ENCODE results near the gene PHF11. TPM values are rescaled to one million over a fixed set of nuclear protein-coding genes. Genes with fewer than 3 reads are reported as not detected.

PHF11 gene
- total and polyA plus RNA-seq, 2 of the 13 experiments (the other 11 are each of a cell fraction or from before 2014, with no cell fraction given): 15.8 to 22.0 TPM

DNA sequence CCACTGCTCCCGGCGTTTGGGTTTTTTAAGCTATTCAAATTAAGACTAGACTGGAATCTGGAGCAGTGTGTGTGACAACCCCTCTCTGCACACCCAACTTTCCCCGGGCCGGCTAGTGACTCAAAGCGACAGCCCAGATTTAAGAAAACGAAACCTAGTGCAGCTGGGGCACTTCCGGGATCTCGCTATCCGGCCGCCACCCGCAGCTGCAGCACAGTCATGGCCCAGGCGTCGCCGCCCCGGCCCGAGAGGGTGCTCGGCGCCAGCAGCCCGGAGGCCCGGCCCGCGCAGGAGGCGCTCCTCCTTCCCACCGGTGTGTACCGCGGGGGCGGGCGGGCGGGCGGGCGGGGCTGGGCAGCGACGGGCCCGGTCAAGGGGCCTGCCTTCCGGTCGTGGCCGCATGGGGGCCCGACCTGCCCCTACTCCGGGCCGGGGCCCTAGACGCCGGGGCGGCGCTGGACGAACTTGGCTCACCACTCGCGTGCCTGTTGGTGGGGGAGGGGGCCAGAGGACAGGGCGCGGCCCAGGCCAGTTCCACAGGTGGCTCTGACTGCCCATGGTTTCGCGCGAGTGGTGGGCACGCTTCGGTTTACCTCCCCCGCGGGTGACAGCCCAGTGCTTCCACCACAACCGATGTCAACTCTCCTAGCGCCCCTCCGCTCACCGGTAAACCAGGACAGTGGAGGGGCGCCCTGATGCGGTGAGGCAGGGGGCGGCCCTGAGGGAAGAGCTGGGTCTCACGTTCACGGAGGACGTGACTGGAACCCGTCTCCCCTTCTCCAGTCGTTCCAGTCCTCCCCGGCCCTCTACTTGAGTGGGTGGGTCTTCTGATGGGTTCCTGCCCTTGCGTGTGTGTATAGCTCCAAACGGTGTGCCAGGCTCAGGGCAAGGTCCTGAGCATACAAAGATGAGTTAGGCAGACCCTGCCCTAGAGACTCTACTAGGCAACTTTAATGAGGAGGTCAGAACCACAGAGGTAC, at the start of gene PHF11 (continued):
- TF ChIP-seq TAF15 (IDR thresholded peaks at IDR 0.05; ENCODE audit: low read depth, low read length, poor library complexity, severe bottlenecking): no peak
- TF ChIP-seq, protein P1, sequence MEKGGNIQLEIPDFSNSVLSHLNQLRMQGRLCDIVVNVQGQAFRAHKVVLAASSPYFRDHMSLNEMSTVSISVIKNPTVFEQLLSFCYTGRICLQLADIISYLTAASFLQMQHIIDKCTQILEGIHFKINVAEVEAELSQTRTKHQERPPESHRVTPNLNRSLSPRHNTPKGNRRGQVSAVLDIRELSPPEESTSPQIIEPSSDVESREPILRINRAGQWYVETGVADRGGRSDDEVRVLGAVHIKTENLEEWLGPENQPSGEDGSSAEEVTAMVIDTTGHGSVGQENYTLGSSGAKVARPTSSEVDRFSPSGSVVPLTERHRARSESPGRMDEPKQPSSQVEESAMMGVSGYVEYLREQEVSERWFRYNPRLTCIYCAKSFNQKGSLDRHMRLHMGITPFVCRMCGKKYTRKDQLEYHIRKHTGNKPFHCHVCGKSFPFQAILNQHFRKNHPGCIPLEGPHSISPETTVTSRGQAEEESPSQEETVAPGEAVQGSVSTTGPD (CRISPR knock-in tag; IDR thresholded peaks at IDR 0.05): no peak
- no peak for TF ChIP-seq ZNF143 (CRISPR knock-in tag; IDR thresholded peaks at IDR 0.05)
- no peak for TF ChIP-seq ZKSCAN1 (IDR thresholded peaks at IDR 0.05; ENCODE audit: low read length)
- no peak for TF ChIP-seq ZNF446 (CRISPR knock-in tag; IDR thresholded peaks at IDR 0.05)
- no peak; the same call in 1 of the 2 replicates for TF ChIP-seq NFKB2 (CRISPR knock-in tag; IDR thresholded peaks at IDR 0.05; ENCODE audit: borderline replicate concordance)
- no peak for TF ChIP-seq THYN1 (CRISPR knock-in tag; IDR thresholded peaks at IDR 0.05; ENCODE audit: borderline replicate concordance, low read depth)
- 0 out of 2 replicates have a peak, but pooled peaks have one; percentile 39 for TF ChIP-seq RARA (CRISPR knock-in tag; IDR thresholded peaks at IDR 0.05)
- TF ChIP-seq ZNF788 (CRISPR knock-in tag; IDR thresholded peaks at IDR 0.05; ENCODE audit: borderline replicate concordance): peak; percentile 81; the same call in 1 of the 2 replicates
- peak; percentile 67; the same call in 1 of the 2 replicates for TF ChIP-seq HNRNPL (IDR thresholded peaks at IDR 0.05; ENCODE audit: low read depth, low read length)
- TF ChIP-seq ZNF337 (CRISPR knock-in tag; IDR thresholded peaks at IDR 0.05; ENCODE audit: borderline replicate concordance, low read depth): no peak
- TF ChIP-seq BHLHE40 (IDR thresholded peaks at IDR 0.05; ENCODE audit: low read length): peak; percentile 83
- TF ChIP-seq, protein P2, sequence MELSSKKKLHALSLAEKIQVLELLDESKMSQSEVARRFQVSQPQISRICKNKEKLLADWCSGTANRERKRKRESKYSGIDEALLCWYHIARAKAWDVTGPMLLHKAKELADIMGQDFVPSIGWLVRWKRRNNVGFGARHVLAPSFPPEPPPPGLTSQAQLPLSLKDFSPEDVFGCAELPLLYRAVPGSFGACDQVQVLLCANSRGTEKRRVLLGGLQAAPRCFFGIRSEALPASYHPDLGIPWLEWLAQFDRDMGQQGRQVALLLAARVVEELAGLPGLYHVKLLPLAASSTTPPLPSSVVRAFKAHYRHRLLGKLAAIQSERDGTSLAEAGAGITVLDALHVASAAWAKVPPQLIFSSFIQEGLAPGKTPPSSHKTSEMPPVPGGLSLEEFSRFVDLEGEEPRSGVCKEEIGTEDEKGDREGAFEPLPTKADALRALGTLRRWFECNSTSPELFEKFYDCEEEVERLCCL (CRISPR knock-in tag; IDR thresholded peaks at IDR 0.05; ENCODE audit: borderline replicate concordance): no peak
- no peak for TF ChIP-seq KLF13 (CRISPR knock-in tag; IDR thresholded peaks at IDR 0.05)
- TF ChIP-seq SKI (IDR thresholded peaks at IDR 0.05; ENCODE audit: partially characterized antibody): no peak
- peak; percentile 55 for TF ChIP-seq PRPF4 (IDR thresholded peaks at IDR 0.05; ENCODE audit: low read depth, low read length, poor library complexity, severe bottlenecking)
- no peak for TF ChIP-seq ZNF761 (CRISPR knock-in tag; conservative IDR thresholded peaks at IDR 0.05)
- TF ChIP-seq ZNF879 (CRISPR knock-in tag; IDR thresholded peaks at IDR 0.05): no peak
- TF ChIP-seq, protein P3, sequence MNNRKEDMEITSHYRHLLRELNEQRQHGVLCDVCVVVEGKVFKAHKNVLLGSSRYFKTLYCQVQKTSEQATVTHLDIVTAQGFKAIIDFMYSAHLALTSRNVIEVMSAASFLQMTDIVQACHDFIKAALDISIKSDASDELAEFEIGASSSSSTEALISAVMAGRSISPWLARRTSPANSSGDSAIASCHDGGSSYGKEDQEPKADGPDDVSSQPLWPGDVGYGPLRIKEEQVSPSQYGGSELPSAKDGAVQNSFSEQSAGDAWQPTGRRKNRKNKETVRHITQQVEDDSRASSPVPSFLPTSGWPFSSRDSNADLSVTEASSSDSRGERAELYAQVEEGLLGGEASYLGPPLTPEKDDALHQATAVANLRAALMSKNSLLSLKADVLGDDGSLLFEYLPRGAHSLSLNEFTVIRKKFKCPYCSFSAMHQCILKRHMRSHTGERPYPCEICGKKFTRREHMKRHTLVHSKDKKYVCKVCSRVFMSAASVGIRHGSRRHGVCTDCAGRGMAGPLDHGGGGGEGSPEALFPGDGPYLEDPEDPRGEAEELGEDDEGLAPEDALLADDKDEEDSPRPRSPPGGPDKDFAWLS (CRISPR knock-in tag; IDR thresholded peaks at IDR 0.05; ENCODE audit: borderline replicate concordance): no peak
- no peak for TF ChIP-seq ZFP36 (IDR thresholded peaks at IDR 0.05; ENCODE audit: borderline replicate concordance, low read depth, low read length, partially characterized antibody)
- TF ChIP-seq ZNF674 (CRISPR knock-in tag; IDR thresholded peaks at IDR 0.05; ENCODE audit: low read depth): no peak
- TF ChIP-seq TOE1 (CRISPR knock-in tag; IDR thresholded peaks at IDR 0.05): no peak
- TF ChIP-seq, protein P4, sequence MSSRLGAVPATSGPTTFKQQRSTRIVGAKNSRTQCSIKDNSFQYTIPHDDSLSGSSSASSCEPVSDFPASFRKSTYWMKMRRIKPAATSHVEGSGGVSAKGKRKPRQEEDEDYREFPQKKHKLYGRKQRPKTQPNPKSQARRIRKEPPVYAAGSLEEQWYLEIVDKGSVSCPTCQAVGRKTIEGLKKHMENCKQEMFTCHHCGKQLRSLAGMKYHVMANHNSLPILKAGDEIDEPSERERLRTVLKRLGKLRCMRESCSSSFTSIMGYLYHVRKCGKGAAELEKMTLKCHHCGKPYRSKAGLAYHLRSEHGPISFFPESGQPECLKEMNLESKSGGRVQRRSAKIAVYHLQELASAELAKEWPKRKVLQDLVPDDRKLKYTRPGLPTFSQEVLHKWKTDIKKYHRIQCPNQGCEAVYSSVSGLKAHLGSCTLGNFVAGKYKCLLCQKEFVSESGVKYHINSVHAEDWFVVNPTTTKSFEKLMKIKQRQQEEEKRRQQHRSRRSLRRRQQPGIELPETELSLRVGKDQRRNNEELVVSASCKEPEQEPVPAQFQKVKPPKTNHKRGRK (CRISPR knock-in tag; IDR thresholded peaks at IDR 0.05): no peak

Measured in HepG2 (cell line).